B cell (primary cell): ENCODE results near the gene FOXE1. TPM values are rescaled to one million over a fixed set of nuclear protein-coding genes. Genes with fewer than 3 reads are reported as not detected.

Source experiments
- ATAC-seq: fragments of 200-7000 bp; cut with Tn5 transposase; one replicate; pipeline ENCODE4 v1.10.0; 2021; ENCODE audit warnings: low read depth, mild to moderate bottlenecking, moderate number of reproducible peaks, moderate library complexity
- CTCF ChIA-PET: fragments of 350-600 bp; sonication (Branson Sonifier 250); formaldehyde crosslinking; loops from one replicate; lab custom pipeline; 2021; ENCODE audit warnings: antibody characterized with exemption, inconsistent platforms; lab: Charles Lee
- POLR2A ChIA-PET: fragments of 350-600 bp; sonication (Branson Sonifier 250); formaldehyde crosslinking; loops from one replicate; lab custom pipeline; 2021; ENCODE audit warnings: antibody characterized with exemption; lab: Charles Lee
- DNase-seq: peaks from one replicate; pipeline ENCODE4 v3.0.0; 2013
- H2AFZ ChIP-seq: 2 replicates; pipeline ENCODE4 v1.6.1; 2012; ENCODE audit warnings: mild to moderate bottlenecking, low read depth, low read length; ENCODE audit not compliant: insufficient read depth, poor library complexity, severe bottlenecking
- H3K27ac ChIP-seq, 2 donors: 1 replicate in 1 of 2; 2 replicates in 1 of 2; pipeline ENCODE4 v1.5.1; 2012 to 2013; ENCODE audit warnings: low read length in 2 of 2, mild to moderate bottlenecking in 2 of 2, moderate library complexity in 1 of 2
- H3K27me3 ChIP-seq, 4 experiments: fragments of 200-600 bp in 1 of 4; sonication (generic) in 1 of 4; replicated peaks in 1 of 4; 1 replicate in 2 of 4; 2 replicates in 2 of 4; pipeline versions ENCODE4 v1.6.1 to v1.7.0; 2013 to 2016; ENCODE audit warnings: low read length in 3 of 4, mild to moderate bottlenecking in 2 of 4, mixed read lengths in 1 of 4, moderate library complexity in 1 of 4; ENCODE audit not compliant: insufficient read depth in 4 of 4, control insufficient read depth in 3 of 4; ENCODE audit errors: control extremely low read depth in 1 of 4
- H3K36me3 ChIP-seq, 2 experiments: replicated peaks in 1 of 2; 1 replicate in 1 of 2; 2 replicates in 1 of 2; pipeline versions ENCODE4 v1.6.1 to v1.7.1; 2013; ENCODE audit warnings: low read length in 1 of 2; ENCODE audit not compliant: insufficient read depth in 2 of 2, control insufficient read depth in 1 of 2; ENCODE audit errors: control extremely low read depth in 1 of 2, extremely low read depth in 1 of 2
- H3K4me1 ChIP-seq, 2 donors: fragments of 200-600 bp in 1 of 2; sonication (generic) in 1 of 2; 1 replicate in 1 of 2; 2 replicates in 1 of 2; pipeline versions ENCODE4 v1.5.1 to v1.6.1; 2013 to 2017; ENCODE audit warnings: low read length in 2 of 2; ENCODE audit not compliant: control insufficient read depth in 2 of 2, insufficient read depth in 2 of 2
- H3K4me2 ChIP-seq: replicated peaks from 2 replicates; pipeline ENCODE3; 2012; ENCODE audit warnings: mild to moderate bottlenecking, low read depth, low read length; ENCODE audit not compliant: poor library complexity, severe bottlenecking
- H3K4me3 ChIP-seq, 5 experiments: fragments of 200-600 bp in 1 of 5; sonication (generic) in 1 of 5; 1 replicate in 3 of 5; 2 replicates in 2 of 5; pipeline versions ENCODE4 v1.5.1 to v1.7.0; 2011 to 2016; ENCODE audit warnings: low read length in 4 of 5, mild to moderate bottlenecking in 4 of 5, low read depth in 2 of 5, control low read depth in 1 of 5, moderate library complexity in 1 of 5; ENCODE audit not compliant: insufficient read depth in 1 of 5; ENCODE audit errors: control extremely low read depth in 1 of 5, extremely low read depth in 1 of 5
- H3K79me2 ChIP-seq: fragments of 200-600 bp; sonication (generic); one replicate; pipeline ENCODE4 v1.6.0; 2016; ENCODE audit warnings: low read length; ENCODE audit not compliant: control insufficient read depth, insufficient read depth
- H3K9ac ChIP-seq: fragments of 200-600 bp; sonication (generic); 2 replicates; pipeline ENCODE4 v1.6.1; 2017; ENCODE audit warnings: mild to moderate bottlenecking, low read length, moderate library complexity
- H3K9me3 ChIP-seq, 3 donors: one replicate each; pipeline versions ENCODE4 v1.6.1 to v1.7.1; 2013; ENCODE audit warnings: low read length in 2 of 3; ENCODE audit not compliant: control insufficient read depth in 2 of 3, insufficient read depth in 1 of 3; ENCODE audit errors: control extremely low read depth in 1 of 3
- H4K20me1 ChIP-seq: 2 replicates; pipeline ENCODE4 v1.6.0; 2012; ENCODE audit warnings: mild to moderate bottlenecking, low read length; ENCODE audit not compliant: insufficient read depth, control insufficient read depth, poor library complexity, severe bottlenecking
- H3K27ac Mint-ChIP-seq: one replicate; pipeline ENCODE4 v1.8.0; 2021; ENCODE audit warnings: mixed read lengths
- H3K27me3 Mint-ChIP-seq: one replicate; pipeline ENCODE4 v1.8.0; 2021; ENCODE audit warnings: mixed read lengths
- H3K4me1 Mint-ChIP-seq: one replicate; pipeline ENCODE4 v1.8.0; 2021; ENCODE audit warnings: mixed read lengths
- H3K4me3 Mint-ChIP-seq: one replicate; pipeline ENCODE4 v1.8.0; 2021; ENCODE audit warnings: mixed read lengths
- H3K9me3 Mint-ChIP-seq: one replicate; pipeline ENCODE4 v1.8.0; 2022; ENCODE audit warnings: mixed read lengths; ENCODE audit not compliant: insufficient read depth
- EZH2 ChIP-seq: IDR thresholded peaks from 2 replicates; pipeline ENCODE4 v1.6.1; 2012; ENCODE audit warnings: borderline replicate concordance, low read depth, mild to moderate bottlenecking, moderate library complexity, low read length; ENCODE audit not compliant: insufficient read depth, poor library complexity, severe bottlenecking
- WGBS: methylation state at CpG from one replicate; pipeline ENCODE4 v1.1.5; 2013; ENCODE audit warnings: missing lambda C conversion rate; ENCODE audit not compliant: insufficient coverage; 5-methylcytosine and 5-hydroxymethylcytosine counted together
- intact Hi-C: fragments of 100-400 bp; cut with micrococcal nuclease; formaldehyde crosslinking; loops from one replicate; pipeline ENCODE4 v1.10.0; 2022
- polyA plus RNA-seq: library from polyadenylated mRNA; depleted of rRNA; stranded (reverse); fragments of >200 nt; gene quantifications from 2 replicates; pipeline ENCODE4 v1.2.3, GENCODE V29; 2012
- total RNA-seq, 2 donors: library from RNA; stranded (reverse); fragments of 120-200 nt in 1 of 2; gene quantifications; 1 replicate in 1 of 2; 2 replicates in 1 of 2; pipeline versions ENCODE4 v1.2.3 to v1.2.4, GENCODE V29; 2013 to 2022
- TF ChIP-seq, protein P1 (sequence below): fragments of 200-600 bp; IDR thresholded peaks from one replicate; pipeline ENCODE4 v1.8.0; 2022; ENCODE audit warnings: antibody characterized with exemption, mild to moderate bottlenecking

FOXE1 gene
- total and polyA plus RNA-seq, 2 donors (not counting 1 experiment from before 2014, with no cell fraction given), result not detected

DNA sequence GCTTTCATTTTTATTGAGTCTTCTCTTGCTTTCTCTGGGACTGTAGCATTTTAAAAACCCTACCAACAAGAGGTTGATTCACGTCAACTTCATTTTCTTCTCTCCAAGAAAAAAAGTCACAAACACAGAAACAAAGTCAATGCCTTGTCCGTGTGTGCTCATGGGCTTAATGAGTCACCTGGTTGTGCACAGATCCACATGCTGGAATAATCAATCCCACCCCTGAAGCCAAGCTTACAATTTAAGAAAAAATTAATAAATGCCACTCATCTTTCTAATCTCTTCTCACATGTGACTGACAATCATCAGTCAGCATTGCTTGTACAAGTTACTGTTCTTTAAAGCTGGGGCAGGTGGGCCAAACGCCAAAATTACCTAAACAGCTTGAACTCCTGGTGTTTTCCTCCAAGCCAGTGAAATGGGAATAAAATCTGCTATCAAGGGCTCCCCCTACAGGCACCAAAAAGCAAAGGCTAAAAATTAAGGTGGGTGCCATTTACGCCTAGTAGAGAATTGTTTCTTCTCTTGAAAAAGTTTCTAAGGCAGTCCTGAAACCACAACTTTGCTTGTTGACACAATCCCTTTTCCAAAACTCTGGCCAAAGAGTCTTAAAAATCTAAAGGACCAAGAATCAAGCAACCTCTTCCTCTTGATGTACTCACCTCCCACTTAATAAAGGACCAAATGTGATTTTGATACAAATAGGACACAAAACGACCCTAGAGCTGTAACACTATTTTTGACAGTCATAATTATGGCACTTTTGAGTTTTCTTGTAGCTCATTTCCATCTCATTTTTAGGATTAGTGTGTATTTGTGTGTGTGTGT lies 47.9 kb downstream of the FOXE1 start:
- Mint-ChIP-seq H3K27me3 (no peaks in the 10 kb centered on the region), H3K9me3 (no peaks in the 10 kb centered on the region), H3K27ac (no peak overlapping the region), H3K4me3 (no peak overlapping the region), H3K4me1 (peaks cover 17% of the 10 kb centered on the region)
- Histone ChIP-seq H3K4me3 (no peak overlapping the region), H3K27me3 (no peaks in the 10 kb centered on the region), H3K4me1 (peaks cover 2 to 9% of the 10 kb centered on the region in 2 donors), H3K9me3 (no peaks in the 10 kb centered on the region), H3K4me2 (no peak overlapping the region), H3K9ac (no peak overlapping the region), H2AFZ (no peak overlapping the region), H3K36me3 (peaks cover under 1 to 27% of the 10 kb centered on the region in 2 experiments), H3K27ac (no peak overlapping the region), H3K79me2 (peaks cover 47% of the 10 kb centered on the region), H4K20me1 (peaks cover 7% of the 10 kb centered on the region)
- intact Hi-C loops, result loop anchor here (1.0 to 5.0 kb wide), 2 partner anchors 191 to 204 kb away; partner anchors contain the start of gene XPA
- ChIA-PET POLR2A (no interaction called here), CTCF (interaction anchor here (0.6 to 4.8 kb wide), 22 partner anchors 9 to 358 kb away, joined by 3 to 31 read pairs (median 3); partner anchors contain the start of gene TRMO)
- DNase-seq (peak; percentile 60), ATAC-seq (no peak)
- TF ChIP-seq, protein P1, sequence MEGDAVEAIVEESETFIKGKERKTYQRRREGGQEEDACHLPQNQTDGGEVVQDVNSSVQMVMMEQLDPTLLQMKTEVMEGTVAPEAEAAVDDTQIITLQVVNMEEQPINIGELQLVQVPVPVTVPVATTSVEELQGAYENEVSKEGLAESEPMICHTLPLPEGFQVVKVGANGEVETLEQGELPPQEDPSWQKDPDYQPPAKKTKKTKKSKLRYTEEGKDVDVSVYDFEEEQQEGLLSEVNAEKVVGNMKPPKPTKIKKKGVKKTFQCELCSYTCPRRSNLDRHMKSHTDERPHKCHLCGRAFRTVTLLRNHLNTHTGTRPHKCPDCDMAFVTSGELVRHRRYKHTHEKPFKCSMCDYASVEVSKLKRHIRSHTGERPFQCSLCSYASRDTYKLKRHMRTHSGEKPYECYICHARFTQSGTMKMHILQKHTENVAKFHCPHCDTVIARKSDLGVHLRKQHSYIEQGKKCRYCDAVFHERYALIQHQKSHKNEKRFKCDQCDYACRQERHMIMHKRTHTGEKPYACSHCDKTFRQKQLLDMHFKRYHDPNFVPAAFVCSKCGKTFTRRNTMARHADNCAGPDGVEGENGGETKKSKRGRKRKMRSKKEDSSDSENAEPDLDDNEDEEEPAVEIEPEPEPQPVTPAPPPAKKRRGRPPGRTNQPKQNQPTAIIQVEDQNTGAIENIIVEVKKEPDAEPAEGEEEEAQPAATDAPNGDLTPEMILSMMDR, result peak; percentile 81
- TF ChIP-seq EZH2, result no peak
- 91% methylated on average over 2 of the region's 5 CpGs for WGBS

DNA sequence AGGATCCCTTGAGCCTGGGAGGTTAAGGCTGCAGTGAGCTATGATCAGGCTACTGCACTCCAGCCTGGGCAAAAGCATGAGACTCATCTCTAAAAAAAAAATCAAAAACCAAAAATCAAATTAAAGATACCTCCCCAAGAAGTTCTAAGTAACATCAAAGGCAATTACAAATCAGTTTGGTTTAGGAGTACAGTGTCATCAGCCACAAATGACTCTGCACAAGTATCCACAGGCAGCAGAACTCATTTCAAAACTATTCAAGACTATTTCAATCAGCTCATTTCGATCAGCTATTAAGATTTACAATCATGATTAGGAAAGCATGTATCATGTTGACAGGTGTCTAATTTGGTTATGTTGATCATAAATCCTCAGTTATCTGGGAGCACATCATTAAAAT lies 50.2 kb downstream of the FOXE1 start:
- H2AFZ ChIP-seq, result no peak overlapping the region
- no peak overlapping the region for H3K27ac ChIP-seq
- no peaks in the 10 kb centered on the region for H3K27me3 ChIP-seq
- H3K4me3 ChIP-seq, result no peak overlapping the region
- Mint-ChIP-seq H3K4me1 (peaks cover 34% of the 10 kb centered on the region), H3K27ac (no peak overlapping the region), H3K27me3 (no peaks in the 10 kb centered on the region), H3K9me3 (no peaks in the 10 kb centered on the region), H3K4me3 (no peak overlapping the region)
- no peaks in the 10 kb centered on the region for H3K9me3 ChIP-seq
- H3K36me3 ChIP-seq, result peaks cover 0 to 30% of the 10 kb centered on the region in 2 experiments
- no peak overlapping the region for H3K4me2 ChIP-seq
- H4K20me1 ChIP-seq, result peaks cover 7% of the 10 kb centered on the region
- H3K9ac ChIP-seq, result no peak overlapping the region
- peaks cover 20 to 28% of the 10 kb centered on the region in 2 donors for H3K4me1 ChIP-seq
- no CpG with 5 or more reads among the region's 1 CpG for WGBS
- intact Hi-C loops, result loop anchor here (5.0 kb wide), 1 partner anchor 206 kb away; the partner anchor contains the start of gene XPA
- CTCF ChIA-PET, result interaction anchor here (0.6 to 4.8 kb wide), 4 partner anchors 12 to 1340 kb away, joined by 3 to 28 read pairs (median 14); partner anchors contain the start of gene TRMO
- DNase-seq (no peak), ATAC-seq (no peak)
- TF ChIP-seq, protein P1, result no peak
- no peak for TF ChIP-seq EZH2
- POLR2A ChIA-PET, result no interaction called here
- H3K79me2 ChIP-seq, result peaks cover 62% of the 10 kb centered on the region
